Sigmoid colon (tissue), 4 donors: Measurements from ENCODE around the gene CFAP410.
"Not testable (repeated sequence)": the region's sequence is repeated elsewhere in the genome, so short reads cannot be mapped to it uniquely, and the experiment has no call there.

Experiments used
- EP300 ChIP-seq, 4 donors: sonication (generic); formaldehyde crosslinking; IDR thresholded peaks; one replicate each; pipeline ENCODE4 v1.6.1; 2017; ENCODE audit warnings: antibody characterized with exemption in 4 of 4
- POLR2A ChIP-seq, 2 donors: fragments of 450-650 bp; IDR thresholded peaks; one replicate each; pipeline ENCODE4 v1.6.1; 2016; ENCODE audit warnings: antibody characterized with exemption in 2 of 2, mild to moderate bottlenecking in 2 of 2, moderate library complexity in 2 of 2
- POLR2AphosphoS5 ChIP-seq, 4 donors: sonication (generic); formaldehyde crosslinking; IDR thresholded peaks; one replicate each; pipeline ENCODE4 v1.6.1; 2017; ENCODE audit warnings: antibody characterized with exemption in 4 of 4
- TF ChIP-seq, protein P1 (sequence below), 4 experiments: fragments of 450-650 bp in 3 of 4; fragments of 200-600 bp in 1 of 4; IDR thresholded peaks; one replicate each; pipeline ENCODE4 v1.5.1; 2016 to 2019; ENCODE audit warnings: antibody characterized with exemption in 4 of 4, mild to moderate bottlenecking in 3 of 4, moderate library complexity in 2 of 4

- TF ChIP-seq EP300, POLR2A, POLR2AphosphoS5 (IDR thresholded peaks at IDR 0.05): not testable (repeated sequence)
- TF ChIP-seq, protein P1, sequence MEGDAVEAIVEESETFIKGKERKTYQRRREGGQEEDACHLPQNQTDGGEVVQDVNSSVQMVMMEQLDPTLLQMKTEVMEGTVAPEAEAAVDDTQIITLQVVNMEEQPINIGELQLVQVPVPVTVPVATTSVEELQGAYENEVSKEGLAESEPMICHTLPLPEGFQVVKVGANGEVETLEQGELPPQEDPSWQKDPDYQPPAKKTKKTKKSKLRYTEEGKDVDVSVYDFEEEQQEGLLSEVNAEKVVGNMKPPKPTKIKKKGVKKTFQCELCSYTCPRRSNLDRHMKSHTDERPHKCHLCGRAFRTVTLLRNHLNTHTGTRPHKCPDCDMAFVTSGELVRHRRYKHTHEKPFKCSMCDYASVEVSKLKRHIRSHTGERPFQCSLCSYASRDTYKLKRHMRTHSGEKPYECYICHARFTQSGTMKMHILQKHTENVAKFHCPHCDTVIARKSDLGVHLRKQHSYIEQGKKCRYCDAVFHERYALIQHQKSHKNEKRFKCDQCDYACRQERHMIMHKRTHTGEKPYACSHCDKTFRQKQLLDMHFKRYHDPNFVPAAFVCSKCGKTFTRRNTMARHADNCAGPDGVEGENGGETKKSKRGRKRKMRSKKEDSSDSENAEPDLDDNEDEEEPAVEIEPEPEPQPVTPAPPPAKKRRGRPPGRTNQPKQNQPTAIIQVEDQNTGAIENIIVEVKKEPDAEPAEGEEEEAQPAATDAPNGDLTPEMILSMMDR (IDR thresholded peaks at IDR 0.05), result not testable (repeated sequence)
These were observed 22.7 kb upstream of the CFAP410 start for GRCh38 chr21:44361903-44362302.
